SJCRH30 (cell line): Measurements from ENCODE around the gene CCDC7. TPM values are rescaled to one million over a fixed set of nuclear protein-coding genes. Genes with fewer than 3 reads are reported as not detected.
"Not testable (repeated sequence)": the region's sequence is repeated elsewhere in the genome, so short reads cannot be mapped to it uniquely, and the experiment has no call there.

Experiments used
- DNase-seq, 2 experiments: peaks; one replicate each; pipeline ENCODE4 v3.0.0-alpha.2; 2015 to 2020
- H3K27ac ChIP-seq: fragments of 250-450 bp; sonication (Bioruptor Pico); 2 replicates; pipeline ENCODE4 v1.5.1; 2020; ENCODE audit warnings: mild to moderate bottlenecking, moderate library complexity
- H3K27me3 ChIP-seq: fragments of 250-450 bp; sonication (Bioruptor Pico); 2 replicates; pipeline ENCODE4 v1.5.1; 2020; ENCODE audit warnings: mild to moderate bottlenecking, moderate library complexity
- H3K36me3 ChIP-seq: fragments of 250-450 bp; sonication (Bioruptor Pico); 2 replicates; pipeline ENCODE4 v1.5.1; 2020; ENCODE audit warnings: mild to moderate bottlenecking, moderate library complexity
- H3K4me1 ChIP-seq: fragments of 250-450 bp; sonication (Bioruptor Pico); 2 replicates; pipeline ENCODE4 v1.5.1; 2020; ENCODE audit warnings: mild to moderate bottlenecking, moderate library complexity
- H3K4me3 ChIP-seq: fragments of 250-450 bp; sonication (Bioruptor Pico); 2 replicates; pipeline ENCODE4 v1.5.1; 2020; ENCODE audit warnings: mild to moderate bottlenecking, moderate library complexity
- H3K9me3 ChIP-seq: fragments of 250-450 bp; sonication (Bioruptor Pico); replicated peaks from 2 replicates; pipeline ENCODE4 v1.5.1; 2020; ENCODE audit warnings: mild to moderate bottlenecking, moderate library complexity
- total RNA-seq: library from RNA; depleted of rRNA; stranded (reverse); fragments of >200 nt; shearing (Covaris generic); gene quantifications from 2 replicates; pipeline ENCODE4 v1.2.3, GENCODE V29; 2014

Gene CCDC7
- total RNA-seq, 1 experiment from 2014 or later: 12.0 TPM

- no peaks in the 10 kb centered on the region for H3K4me1 ChIP-seq
- no peak overlapping the region for H3K4me3 ChIP-seq
- DNase-seq: no peak
- H3K36me3 ChIP-seq: no peaks in the 10 kb centered on the region
- H3K27ac ChIP-seq: no peak overlapping the region
- H3K9me3 ChIP-seq: 0 out of 2 replicates have a peak, but pooled peaks cover 4% of the 10 kb centered on the region
- 0 out of 2 replicates have a peak, but pooled peaks cover 3% of the 10 kb centered on the region for H3K27me3 ChIP-seq
These were observed 26.3 kb upstream of the CCDC7 start for GRCh38 chr10:32419615-32420014.

GRCh38 chr10:32426186-32426585 lies 19.8 kb upstream of the CCDC7 start:
- no peak overlapping the region for H3K27ac ChIP-seq
- no peaks in the 10 kb centered on the region for H3K4me1 ChIP-seq
- H3K4me3 ChIP-seq: no peak overlapping the region
- H3K9me3 ChIP-seq: no peaks in the 10 kb centered on the region
- no peaks in the 10 kb centered on the region for H3K36me3 ChIP-seq
- no peaks in the 10 kb centered on the region for H3K27me3 ChIP-seq
- DNase-seq: no peak

GRCh38 chr10:32433542-32433941 lies 12.4 kb upstream of the CCDC7 start:
- H3K9me3 ChIP-seq: no peaks in the 10 kb centered on the region
- DNase-seq: no peak
- H3K36me3 ChIP-seq: no peaks in the 10 kb centered on the region
- H3K27me3 ChIP-seq: no peaks in the 10 kb centered on the region
- H3K4me3 ChIP-seq: no peak overlapping the region
- H3K4me1 ChIP-seq: no peaks in the 10 kb centered on the region
- no peak overlapping the region for H3K27ac ChIP-seq

- Histone ChIP-seq H3K4me3 (no peak overlapping the region), H3K36me3 (no peaks in the 10 kb centered on the region), H3K9me3 (no peaks in the 10 kb centered on the region), H3K27ac (no peak overlapping the region), H3K4me1 (no peaks in the 10 kb centered on the region), H3K27me3 (no peaks in the 10 kb centered on the region)
- DNase-seq: no peak
These were observed 9.7 kb upstream of the CCDC7 start for GRCh38 chr10:32436215-32436614.

GRCh38 chr10:32437334-32437733 lies 8.6 kb upstream of the CCDC7 start:
- no peak for DNase-seq
- H3K27ac ChIP-seq: no peak overlapping the region
- H3K36me3 ChIP-seq: no peaks in the 10 kb centered on the region
- H3K9me3 ChIP-seq: no peaks in the 10 kb centered on the region
- no peak overlapping the region for H3K4me3 ChIP-seq
- H3K27me3 ChIP-seq: no peaks in the 10 kb centered on the region
- H3K4me1 ChIP-seq: no peaks in the 10 kb centered on the region

- Histone ChIP-seq H3K4me3 (peak overlapping the region; percentile 69), H3K4me1 (peaks cover 3% of the 10 kb centered on the region; the same call in 1 of the 2 replicates), H3K36me3 (no peaks in the 10 kb centered on the region), H3K27me3 (no peaks in the 10 kb centered on the region), H3K27ac (no peak overlapping the region), H3K9me3 (no peaks in the 10 kb centered on the region)
- DNase-seq: peak in 1 of 2 experiments; percentile 9
These were observed 904 bp upstream of the CCDC7 start for GRCh38 chr10:32445036-32445435.

- H3K9me3 ChIP-seq: no peaks in the 10 kb centered on the region
- peak overlapping the region; percentile 69 for H3K4me3 ChIP-seq
- peak; percentile 13 to 61 for DNase-seq
These were observed 831 bp downstream of the CCDC7 start for GRCh38 chr10:32446536-32447406.

GRCh38 chr10:32454148-32454547 lies 8.2 kb downstream of the CCDC7 start:
- H3K9me3 ChIP-seq: no peaks in the 10 kb centered on the region
- H3K4me3 ChIP-seq: no peak overlapping the region
- peaks cover 7% of the 10 kb centered on the region; the same call in 1 of the 2 replicates for H3K36me3 ChIP-seq
- no peak overlapping the region for H3K27ac ChIP-seq
- no peaks in the 10 kb centered on the region for H3K27me3 ChIP-seq
- no peaks in the 10 kb centered on the region for H3K4me1 ChIP-seq
- DNase-seq: no peak

More at GRCh38 chr10:32446536-32447406, 831 bp downstream of the CCDC7 start:
- no peaks in the 10 kb centered on the region for H3K27me3 ChIP-seq
- peak overlapping the region; percentile 73 for H3K27ac ChIP-seq
- no peaks in the 10 kb centered on the region for H3K36me3 ChIP-seq
- H3K4me1 ChIP-seq: peaks cover 3% of the 10 kb centered on the region; the same call in 1 of the 2 replicates

- DNase-seq: no peak
- no peak overlapping the region for H3K4me3 ChIP-seq
- H3K36me3 ChIP-seq: peaks cover 7% of the 10 kb centered on the region; the same call in 1 of the 2 replicates
- H3K9me3 ChIP-seq: no peaks in the 10 kb centered on the region
- no peaks in the 10 kb centered on the region for H3K4me1 ChIP-seq
- no peak overlapping the region for H3K27ac ChIP-seq
- H3K27me3 ChIP-seq: no peaks in the 10 kb centered on the region
These were observed 13.2 kb downstream of the CCDC7 start for GRCh38 chr10:32459051-32459698.

- H3K36me3 ChIP-seq: peaks cover 7% of the 10 kb centered on the region; the same call in 1 of the 2 replicates
- no peak overlapping the region for H3K4me3 ChIP-seq
- H3K27ac ChIP-seq: no peak overlapping the region
- H3K4me1 ChIP-seq: no peaks in the 10 kb centered on the region
- no peaks in the 10 kb centered on the region for H3K27me3 ChIP-seq
- no peak for DNase-seq
- H3K9me3 ChIP-seq: no peaks in the 10 kb centered on the region
These were observed 15.3 kb downstream of the CCDC7 start for GRCh38 chr10:32461203-32461602.

GRCh38 chr10:32471232-32471631 lies 25.3 kb downstream of the CCDC7 start:
- H3K36me3 ChIP-seq: no peaks in the 10 kb centered on the region; the same call in 1 of the 2 replicates
- no peaks in the 10 kb centered on the region for H3K27me3 ChIP-seq
- H3K9me3 ChIP-seq: no peaks in the 10 kb centered on the region
- H3K4me1 ChIP-seq: no peaks in the 10 kb centered on the region
- no peak for DNase-seq
- H3K27ac ChIP-seq: no peak overlapping the region
- H3K4me3 ChIP-seq: no peak overlapping the region

GRCh38 chr10:32477499-32477898 lies 31.6 kb downstream of the CCDC7 start:
- H3K4me3 ChIP-seq: no peak overlapping the region
- peaks cover 4% of the 10 kb centered on the region; the same call in 1 of the 2 replicates for H3K36me3 ChIP-seq
- 0 out of 2 replicates have a peak, but pooled peaks cover 4% of the 10 kb centered on the region for H3K9me3 ChIP-seq
- H3K27ac ChIP-seq: no peak overlapping the region
- DNase-seq: no peak
- H3K4me1 ChIP-seq: no peaks in the 10 kb centered on the region
- no peaks in the 10 kb centered on the region for H3K27me3 ChIP-seq

- Histone ChIP-seq H3K27me3 (no peaks in the 10 kb centered on the region), H3K4me1 (no peaks in the 10 kb centered on the region), H3K36me3 (peaks cover 4% of the 10 kb centered on the region; the same call in 1 of the 2 replicates), H3K4me3 (no peak overlapping the region), H3K9me3 (0 out of 2 replicates have a peak, but pooled peaks cover 8% of the 10 kb centered on the region), H3K27ac (no peak overlapping the region)
- DNase-seq: no peak
These were observed 35.7 kb downstream of the CCDC7 start for GRCh38 chr10:32481606-32482005.

GRCh38 chr10:32483019-32483502 lies 37.1 kb downstream of the CCDC7 start:
- DNase-seq, H3K27me3 ChIP-seq, H3K9me3 ChIP-seq, H3K4me3 ChIP-seq, H3K4me1 ChIP-seq, H3K27ac ChIP-seq, H3K36me3 ChIP-seq: not testable (repeated sequence)

GRCh38 chr10:32488038-32488437 lies 42.1 kb downstream of the CCDC7 start:
- H3K4me1 ChIP-seq, H3K9me3 ChIP-seq, H3K27me3 ChIP-seq, H3K27ac ChIP-seq, H3K36me3 ChIP-seq, H3K4me3 ChIP-seq, DNase-seq: not testable (repeated sequence)
